Vagina (tissue), 2 donors: ENCODE measurements around the gene TMEM106C. TPM values are rescaled to one million over a fixed set of nuclear protein-coding genes. Genes with fewer than 3 reads are reported as not detected.

Experiments
- DNase-seq, 2 donors: peaks; one replicate each; pipeline ENCODE4 v3.0.0-alpha.2; 2017; ENCODE audit errors: extremely low spot score in 2 of 2
- H3K27ac ChIP-seq: fragments of 200-600 bp; sonication (generic); one replicate; pipeline ENCODE4 v1.5.1; 2019
- H3K27me3 ChIP-seq: fragments of 200-600 bp; sonication (generic); one replicate; pipeline ENCODE4 v1.5.1; 2019
- H3K36me3 ChIP-seq, 2 donors: fragments of 200-600 bp; sonication (generic); one replicate each; pipeline ENCODE4 v1.5.1; 2017 to 2019
- H3K4me1 ChIP-seq: fragments of 200-600 bp; sonication (generic); one replicate; pipeline ENCODE4 v1.5.1; 2019
- H3K4me3 ChIP-seq, 2 donors: fragments of 200-600 bp; sonication (generic); 1 replicate in 1 of 2; 2 replicates in 1 of 2; pipeline ENCODE4 v1.5.1; 2016 to 2019
- H3K9me3 ChIP-seq: fragments of 200-600 bp; sonication (generic); one replicate; pipeline ENCODE4 v1.5.1; 2019
- POLR2A ChIP-seq, 2 donors: fragments of 450-650 bp; IDR thresholded peaks; one replicate each; pipeline ENCODE4 v1.6.1; 2017; ENCODE audit warnings: antibody characterized with exemption in 2 of 2, mild to moderate bottlenecking in 2 of 2, moderate library complexity in 2 of 2
- POLR2AphosphoS5 ChIP-seq, 2 donors: sonication (generic); formaldehyde crosslinking; IDR thresholded peaks; one replicate each; pipeline ENCODE4 v1.9.0; 2017; ENCODE audit warnings: antibody characterized with exemption in 2 of 2, mild to moderate bottlenecking in 2 of 2, low read depth in 1 of 2; ENCODE audit not compliant: insufficient read depth in 1 of 2
- intact Hi-C: fragments of 100-400 bp; cut with DNase I; formaldehyde crosslinking; loops from one replicate; pipeline ENCODE4 v1.15.1; 2023
- total RNA-seq: library from RNA; depleted of rRNA; stranded (reverse); fragments of >200 nt; gene quantifications from one replicate; pipeline ENCODE4 v1.2.3, GENCODE V29; 2016
- TF ChIP-seq, protein P1 (sequence below), 3 experiments: fragments of 450-650 bp in 2 of 3; fragments of 200-600 bp in 1 of 3; sonication (generic) in 1 of 3; IDR thresholded peaks; one replicate each; pipeline ENCODE4 v1.5.1; 2017 to 2019; ENCODE audit warnings: antibody characterized with exemption in 3 of 3, mild to moderate bottlenecking in 2 of 3, moderate library complexity in 2 of 3

The TMEM106C gene
- total RNA-seq, 1 donor from 2014 or later: 25.3 TPM

DNA sequence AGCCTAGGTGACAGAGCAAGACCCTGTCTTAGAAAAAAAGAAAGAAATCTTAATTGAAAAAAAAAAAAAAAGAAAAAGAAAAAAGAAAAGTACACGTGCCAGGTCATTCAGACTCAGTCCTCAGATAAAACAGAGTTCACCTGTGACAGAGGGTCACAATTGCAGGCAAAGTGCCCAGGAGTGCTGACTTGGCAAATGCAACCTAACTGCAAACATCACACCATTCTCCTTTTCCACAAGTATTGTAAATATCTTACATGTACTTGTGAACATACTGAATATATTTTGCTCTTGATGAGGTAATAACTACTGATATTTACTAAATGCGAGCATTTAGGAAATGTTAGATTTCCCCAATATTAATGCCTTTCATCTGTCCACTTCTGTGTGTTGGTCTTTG lies 49.9 kb downstream of the TMEM106C start:
- Histone ChIP-seq H3K27ac (no peak overlapping the region), H3K36me3 (no peaks in the 10 kb centered on the region), H3K9me3 (no peaks in the 10 kb centered on the region), H3K4me3 (no peak overlapping the region), H3K4me1 (no peaks in the 10 kb centered on the region), H3K27me3 (no peaks in the 10 kb centered on the region)
- TF ChIP-seq POLR2A (IDR thresholded peaks at IDR 0.05): no peak
- TF ChIP-seq, protein P1, sequence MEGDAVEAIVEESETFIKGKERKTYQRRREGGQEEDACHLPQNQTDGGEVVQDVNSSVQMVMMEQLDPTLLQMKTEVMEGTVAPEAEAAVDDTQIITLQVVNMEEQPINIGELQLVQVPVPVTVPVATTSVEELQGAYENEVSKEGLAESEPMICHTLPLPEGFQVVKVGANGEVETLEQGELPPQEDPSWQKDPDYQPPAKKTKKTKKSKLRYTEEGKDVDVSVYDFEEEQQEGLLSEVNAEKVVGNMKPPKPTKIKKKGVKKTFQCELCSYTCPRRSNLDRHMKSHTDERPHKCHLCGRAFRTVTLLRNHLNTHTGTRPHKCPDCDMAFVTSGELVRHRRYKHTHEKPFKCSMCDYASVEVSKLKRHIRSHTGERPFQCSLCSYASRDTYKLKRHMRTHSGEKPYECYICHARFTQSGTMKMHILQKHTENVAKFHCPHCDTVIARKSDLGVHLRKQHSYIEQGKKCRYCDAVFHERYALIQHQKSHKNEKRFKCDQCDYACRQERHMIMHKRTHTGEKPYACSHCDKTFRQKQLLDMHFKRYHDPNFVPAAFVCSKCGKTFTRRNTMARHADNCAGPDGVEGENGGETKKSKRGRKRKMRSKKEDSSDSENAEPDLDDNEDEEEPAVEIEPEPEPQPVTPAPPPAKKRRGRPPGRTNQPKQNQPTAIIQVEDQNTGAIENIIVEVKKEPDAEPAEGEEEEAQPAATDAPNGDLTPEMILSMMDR (IDR thresholded peaks at IDR 0.05): no peak
- no peak for TF ChIP-seq POLR2AphosphoS5 (IDR thresholded peaks at IDR 0.05; ENCODE audit: insufficient read depth in 1 of 2, low read depth in 1 of 2)
- DNase-seq: no peak
- intact Hi-C loops: no loop called here

DNA sequence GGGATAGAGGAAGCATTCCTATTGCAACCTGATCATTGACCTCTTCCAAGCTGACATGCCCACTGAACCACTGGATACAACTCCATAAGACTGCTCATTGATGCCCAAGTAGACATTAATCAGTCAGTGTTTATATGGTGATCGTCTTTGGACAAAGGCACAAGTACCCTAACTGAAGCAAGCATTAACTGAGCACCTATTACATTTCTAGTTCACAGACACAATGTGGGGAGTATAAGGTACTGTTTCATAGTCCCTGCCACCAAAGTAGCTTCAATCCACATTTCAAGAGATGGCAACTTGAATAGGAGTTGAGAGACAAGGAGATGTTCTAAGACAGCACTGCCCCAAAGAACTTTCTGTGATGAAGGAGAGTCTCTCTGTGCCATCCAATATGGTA lies 51.7 kb downstream of the TMEM106C start:
- Histone ChIP-seq H3K27ac (no peak overlapping the region), H3K27me3 (no peaks in the 10 kb centered on the region), H3K36me3 (no peaks in the 10 kb centered on the region), H3K4me3 (no peak overlapping the region), H3K9me3 (no peaks in the 10 kb centered on the region), H3K4me1 (no peaks in the 10 kb centered on the region)
- DNase-seq: no peak
- TF ChIP-seq, protein P1 (IDR thresholded peaks at IDR 0.05): no peak
- TF ChIP-seq POLR2AphosphoS5 (IDR thresholded peaks at IDR 0.05; ENCODE audit: insufficient read depth in 1 of 2, low read depth in 1 of 2) (no peak), POLR2A (IDR thresholded peaks at IDR 0.05) (no peak)
- intact Hi-C loops: no loop called here

DNA sequence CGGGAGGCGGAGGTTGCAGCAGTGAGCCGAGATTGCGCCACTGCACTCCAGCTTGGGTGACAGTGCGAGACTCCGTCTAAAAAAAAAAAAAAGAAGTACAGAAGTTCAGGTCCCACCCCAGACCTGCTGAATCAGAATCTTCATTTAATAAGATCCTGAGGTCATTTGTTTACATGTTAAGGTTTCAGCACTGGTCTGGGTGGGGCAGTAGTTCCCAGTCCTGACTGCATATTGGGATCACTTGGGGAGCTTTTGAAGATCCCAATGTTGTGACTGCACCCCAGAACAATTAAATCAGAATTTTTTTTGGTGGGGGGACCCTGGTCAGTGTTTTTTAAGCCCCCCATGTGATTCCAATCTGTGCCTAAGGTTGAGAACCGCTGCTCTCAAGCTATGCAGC lies 52.6 kb downstream of the TMEM106C start:
- H3K36me3 ChIP-seq: no peaks in the 10 kb centered on the region
- H3K4me3 ChIP-seq: no peak overlapping the region
- H3K27ac ChIP-seq: no peak overlapping the region
- H3K27me3 ChIP-seq: no peaks in the 10 kb centered on the region
- no peak for DNase-seq
- intact Hi-C loops: no loop called here
- H3K9me3 ChIP-seq: no peaks in the 10 kb centered on the region
- TF ChIP-seq POLR2AphosphoS5 (IDR thresholded peaks at IDR 0.05; ENCODE audit: insufficient read depth in 1 of 2, low read depth in 1 of 2): no peak
- TF ChIP-seq, protein P1 (IDR thresholded peaks at IDR 0.05): no peak
- no peak for TF ChIP-seq POLR2A (IDR thresholded peaks at IDR 0.05)
- H3K4me1 ChIP-seq: no peaks in the 10 kb centered on the region

GRCh38 chr12:48016373-48017020 lies 53.1 kb downstream of the TMEM106C start:
- H3K27ac ChIP-seq: no peak overlapping the region
- H3K4me3 ChIP-seq: no peak overlapping the region
- intact Hi-C loops: no loop called here
- DNase-seq: no peak
- no peaks in the 10 kb centered on the region for H3K27me3 ChIP-seq
- H3K36me3 ChIP-seq: no peaks in the 10 kb centered on the region
- no peaks in the 10 kb centered on the region for H3K4me1 ChIP-seq
- no peaks in the 10 kb centered on the region for H3K9me3 ChIP-seq
- TF ChIP-seq, protein P1 (IDR thresholded peaks at IDR 0.05): no peak
- TF ChIP-seq POLR2AphosphoS5 (IDR thresholded peaks at IDR 0.05; ENCODE audit: insufficient read depth in 1 of 2, low read depth in 1 of 2) (no peak), POLR2A (IDR thresholded peaks at IDR 0.05) (no peak)

GRCh38 chr12:48017496-48017895 lies 54.1 kb downstream of the TMEM106C start:
- TF ChIP-seq, protein P1 (IDR thresholded peaks at IDR 0.05): no peak
- TF ChIP-seq POLR2AphosphoS5 (IDR thresholded peaks at IDR 0.05; ENCODE audit: insufficient read depth in 1 of 2, low read depth in 1 of 2) (no peak), POLR2A (IDR thresholded peaks at IDR 0.05) (no peak)
- Histone ChIP-seq H3K4me1 (no peaks in the 10 kb centered on the region), H3K27ac (no peak overlapping the region), H3K9me3 (no peaks in the 10 kb centered on the region), H3K36me3 (no peaks in the 10 kb centered on the region), H3K27me3 (no peaks in the 10 kb centered on the region), H3K4me3 (no peak overlapping the region)
- DNase-seq: no peak
- intact Hi-C loops: no loop called here
